ENCODE results near the gene CNIH3. TPM values are rescaled to one million over a fixed set of nuclear protein-coding genes. Genes with fewer than 3 reads are reported as not detected.

Gene CNIH3
- total and polyA plus RNA-seq, 10 of the 15 experiments (the other 5 are each of a cell fraction or from before 2014, with no cell fraction given) = 0.77 to 5.8 (median 1.8) TPM

- no peaks in the 10 kb centered on the region for H4K20me1 ChIP-seq (ENCODE audit: control insufficient read depth, insufficient read depth)
- CTCF ChIA-PET = interaction anchor here (0.7 to 13.5 kb wide), 12 partner anchors 11 to 612 kb away, joined by 3 to 208 read pairs (median 7); no protein-coding TSS in a partner anchor
- in situ Hi-C loops (cut with MboI) (no loop called here), intact Hi-C loops (cut with micrococcal nuclease; ENCODE audit: unreplicated experiment) (loop anchor here (10.0 kb wide), 1 partner anchor 1260 kb away; the partner anchor contains the start of gene SDE2)
- no peaks in the 10 kb centered on the region for H3K27me3 ChIP-seq (replicated peaks in 1 of 2; ENCODE audit: control insufficient read depth in 2 of 2, insufficient read depth in 2 of 2, low read length in 1 of 2)
- POLR2A ChIA-PET = interaction anchor here (0.8 to 3.3 kb wide), 4 partner anchors 8 to 83 kb away, joined by 3 to 34 read pairs (median 4); no protein-coding TSS in a partner anchor
- H3K36me3 ChIP-seq (ENCODE audit: control insufficient read depth in 2 of 2, insufficient read depth in 2 of 2, low read length in 1 of 2) = no peaks in the 10 kb centered on the region
- WGBS (ENCODE audit: insufficient coverage, insufficient replicate concordance, low lambda C conversion rate, missing lambda C conversion rate) = 24% methylated on average over 6 of the region's 6 CpGs
- SMC1A ChIA-PET (ENCODE audit: uncharacterized antibody, unreplicated experiment) = interaction anchor here (0.6 to 12.0 kb wide), 16 partner anchors 12 to 195 kb away, joined by 3 to 202 read pairs (median 8); no protein-coding TSS in a partner anchor
- ATAC-seq (no peak), DNase-seq (ENCODE audit: low read depth, low spot score) (peak; percentile 55), FAIRE-seq (peak; percentile 41)
- peak overlapping the region; percentile 5; the same call in 1 of the 2 replicates for H3K4me2 ChIP-seq (ENCODE audit: control insufficient read depth, insufficient read depth)
- RAD21 ChIA-PET (ENCODE audit: unreplicated experiment) = interaction anchor here (1.1 to 11.5 kb wide), 12 partner anchors 15 to 237 kb away, joined by 3 to 174 read pairs (median 12); no protein-coding TSS in a partner anchor
- H3K4me1 ChIP-seq (ENCODE audit: control insufficient read depth, insufficient read depth, low read length) = peaks cover 71% of the 10 kb centered on the region
- no peak overlapping the region for H3K4me3 ChIP-seq
- no peak overlapping the region for H3K9ac ChIP-seq (ENCODE audit: control insufficient read depth, insufficient read depth, low read length)
- H3K79me2 ChIP-seq (ENCODE audit: control insufficient read depth, insufficient read depth, low read length) = no peaks in the 10 kb centered on the region
- no TSS peak for BruUV-seq (replicated peaks)
- H2AFZ ChIP-seq (ENCODE audit: control insufficient read depth, low read depth, low read length) = no peak overlapping the region
- H3K9me3 ChIP-seq (replicated peaks; ENCODE audit: control insufficient read depth, insufficient read depth, low read length) = no peaks in the 10 kb centered on the region
- H3K27ac ChIP-seq (ENCODE audit: control insufficient read depth, insufficient read depth) = no peak overlapping the region
- TF ChIP-seq NR2F1 (conservative IDR thresholded peaks at IDR 0.05) (no peak), SIN3A (IDR thresholded peaks at IDR 0.05; ENCODE audit: low read depth, low read length) (no peak), IKZF2 (IDR thresholded peaks at IDR 0.05) (peak; percentile 93 to 94), IRF4 (IDR thresholded peaks at IDR 0.05; ENCODE audit: low read depth, low read length) (no peak), EZH2 (IDR thresholded peaks at IDR 0.05; ENCODE audit: borderline replicate concordance, control insufficient read depth, low read depth, low read length) (no peak), TARDBP (IDR thresholded peaks at IDR 0.05; ENCODE audit: borderline replicate concordance) (no peak), SREBF2 (IDR thresholded peaks at IDR 0.05; ENCODE audit: low read length) (no peak), POLR2A (IDR thresholded peaks at IDR 0.05; ENCODE audit: low read depth, low read length) (no peak), KDM1A (IDR thresholded peaks at IDR 0.05; ENCODE audit: borderline replicate concordance) (no peak), ZSCAN29 (IDR thresholded peaks at IDR 0.05) (no peak), FOXM1 (IDR thresholded peaks at IDR 0.05; ENCODE audit: low read depth, low read length) (no peak), REST (IDR thresholded peaks at IDR 0.05; ENCODE audit: low read depth, low read length) (no peak), HCFC1 (IDR thresholded peaks at IDR 0.05; ENCODE audit: low read length) (no peak), KLF5 (IDR thresholded peaks at IDR 0.05; ENCODE audit: partially characterized antibody) (no peak), ZBTB33 (IDR thresholded peaks at IDR 0.05) (no peak), CEBPB (IDR thresholded peaks at IDR 0.05; ENCODE audit: borderline replicate concordance in 1 of 2, low read depth in 2 of 2, low read length in 2 of 2) (no peak), ZNF622 (IDR thresholded peaks at IDR 0.05) (no peak), TCF7 (IDR thresholded peaks at IDR 0.05; ENCODE audit: borderline replicate concordance) (no peak), NFYA (IDR thresholded peaks at IDR 0.05; ENCODE audit: borderline replicate concordance, low read depth, low read length) (no peak), HSF1 (IDR thresholded peaks at IDR 0.05; ENCODE audit: low read depth, low read length) (no peak), PAX5 (IDR thresholded peaks at IDR 0.05; ENCODE audit: borderline replicate concordance, low read depth, low read length) (0 out of 2 replicates have a peak, but pooled peaks have one; percentile 20)
Measured at GRCh38 chr1:224735159-224735558, 119.0 kb downstream of the CNIH3 start.

Measured in GM12878 (cell line).